ENCODE results near the gene PDLIM1. TPM values are rescaled to one million over a fixed set of nuclear protein-coding genes. Genes with fewer than 3 reads are reported as not detected.

PDLIM1 gene
- total and polyA plus RNA-seq, 2 of the 13 experiments (the other 11 are each of a cell fraction or from before 2014, with no cell fraction given), result 119 to 123 TPM

DNA sequence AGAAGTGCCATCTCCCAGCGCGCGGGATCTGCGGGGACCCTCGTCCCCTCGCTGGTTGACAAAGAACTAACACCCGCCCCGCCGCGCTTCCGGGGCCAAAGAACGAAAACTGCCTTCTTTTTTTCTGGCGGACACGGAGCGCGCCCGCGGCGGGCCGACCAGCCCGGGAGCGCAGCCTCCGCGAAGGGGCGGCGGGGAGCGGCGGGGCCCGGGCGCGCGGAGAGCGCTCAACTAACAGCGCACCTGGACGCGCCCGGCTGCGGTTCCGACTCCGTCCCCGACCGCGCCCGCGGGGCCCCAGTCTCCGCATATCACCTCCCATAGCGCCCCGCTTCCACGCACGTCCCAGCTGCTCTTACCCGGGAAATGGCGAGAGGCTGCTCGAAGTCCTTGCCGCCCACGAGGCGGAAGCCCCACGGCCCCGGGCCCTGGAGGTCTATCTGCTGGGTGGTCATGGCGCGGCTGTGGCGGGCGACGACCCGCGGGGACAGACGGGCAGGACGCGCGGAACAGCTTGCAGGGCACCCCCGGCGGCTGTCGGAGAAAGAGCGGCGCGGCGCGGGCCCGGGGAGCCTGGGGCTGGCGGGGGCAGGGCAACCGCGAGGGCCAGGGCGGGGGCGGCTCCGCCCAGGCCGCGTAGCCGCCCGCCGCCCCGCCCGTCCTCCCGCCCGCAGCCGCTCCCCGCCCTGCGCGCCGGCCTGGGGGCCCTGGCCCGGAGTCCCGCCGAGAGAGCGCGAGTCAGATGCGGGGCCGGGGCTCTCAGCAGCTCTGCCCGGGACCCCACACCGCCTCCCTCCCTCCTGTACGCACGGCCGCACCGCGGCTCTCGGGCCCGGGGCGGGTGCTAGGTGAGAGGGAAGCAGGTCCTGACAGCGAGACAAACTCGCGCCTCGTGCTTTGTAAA is at the start of gene PDLIM1 (continued):
- TF ChIP-seq, protein P1, sequence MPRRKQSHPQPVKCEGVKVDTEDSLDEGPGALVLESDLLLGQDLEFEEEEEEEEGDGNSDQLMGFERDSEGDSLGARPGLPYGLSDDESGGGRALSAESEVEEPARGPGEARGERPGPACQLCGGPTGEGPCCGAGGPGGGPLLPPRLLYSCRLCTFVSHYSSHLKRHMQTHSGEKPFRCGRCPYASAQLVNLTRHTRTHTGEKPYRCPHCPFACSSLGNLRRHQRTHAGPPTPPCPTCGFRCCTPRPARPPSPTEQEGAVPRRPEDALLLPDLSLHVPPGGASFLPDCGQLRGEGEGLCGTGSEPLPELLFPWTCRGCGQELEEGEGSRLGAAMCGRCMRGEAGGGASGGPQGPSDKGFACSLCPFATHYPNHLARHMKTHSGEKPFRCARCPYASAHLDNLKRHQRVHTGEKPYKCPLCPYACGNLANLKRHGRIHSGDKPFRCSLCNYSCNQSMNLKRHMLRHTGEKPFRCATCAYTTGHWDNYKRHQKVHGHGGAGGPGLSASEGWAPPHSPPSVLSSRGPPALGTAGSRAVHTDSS (CRISPR knock-in tag; conservative IDR thresholded peaks at IDR 0.05), result no peak; the same call in 1 of the 2 replicates
- TF ChIP-seq SMAD1 (CRISPR knock-in tag; IDR thresholded peaks at IDR 0.05; ENCODE audit: borderline replicate concordance, low read depth) (no peak), ZNF253 (CRISPR knock-in tag; IDR thresholded peaks at IDR 0.05; ENCODE audit: borderline replicate concordance) (no peak), HMGXB4 (CRISPR knock-in tag; IDR thresholded peaks at IDR 0.05; ENCODE audit: borderline replicate concordance in 1 of 2, low read depth in 1 of 2) (peak; percentile 85; a peak in 3 of 4 replicates), SRY (CRISPR knock-in tag; IDR thresholded peaks at IDR 0.05) (no peak), ZNF616 (CRISPR knock-in tag; IDR thresholded peaks at IDR 0.05; ENCODE audit: low read depth) (no peak), SIN3B (IDR thresholded peaks at IDR 0.05; ENCODE audit: low read length) (no peak), YEATS2 (CRISPR knock-in tag; IDR thresholded peaks at IDR 0.05; ENCODE audit: borderline replicate concordance) (0 out of 2 replicates have a peak, but pooled peaks have one; percentile 6), HES4 (CRISPR knock-in tag; IDR thresholded peaks at IDR 0.05; ENCODE audit: borderline replicate concordance) (no peak), ZNF331 (CRISPR knock-in tag; IDR thresholded peaks at IDR 0.05) (no peak), ZNF567 (CRISPR knock-in tag; IDR thresholded peaks at IDR 0.05; ENCODE audit: borderline replicate concordance) (no peak), ATF1 (CRISPR knock-in tag; IDR thresholded peaks at IDR 0.05) (no peak), SP140L (CRISPR knock-in tag; IDR thresholded peaks at IDR 0.05; ENCODE audit: borderline replicate concordance) (no peak)
- TF ChIP-seq, protein P2, sequence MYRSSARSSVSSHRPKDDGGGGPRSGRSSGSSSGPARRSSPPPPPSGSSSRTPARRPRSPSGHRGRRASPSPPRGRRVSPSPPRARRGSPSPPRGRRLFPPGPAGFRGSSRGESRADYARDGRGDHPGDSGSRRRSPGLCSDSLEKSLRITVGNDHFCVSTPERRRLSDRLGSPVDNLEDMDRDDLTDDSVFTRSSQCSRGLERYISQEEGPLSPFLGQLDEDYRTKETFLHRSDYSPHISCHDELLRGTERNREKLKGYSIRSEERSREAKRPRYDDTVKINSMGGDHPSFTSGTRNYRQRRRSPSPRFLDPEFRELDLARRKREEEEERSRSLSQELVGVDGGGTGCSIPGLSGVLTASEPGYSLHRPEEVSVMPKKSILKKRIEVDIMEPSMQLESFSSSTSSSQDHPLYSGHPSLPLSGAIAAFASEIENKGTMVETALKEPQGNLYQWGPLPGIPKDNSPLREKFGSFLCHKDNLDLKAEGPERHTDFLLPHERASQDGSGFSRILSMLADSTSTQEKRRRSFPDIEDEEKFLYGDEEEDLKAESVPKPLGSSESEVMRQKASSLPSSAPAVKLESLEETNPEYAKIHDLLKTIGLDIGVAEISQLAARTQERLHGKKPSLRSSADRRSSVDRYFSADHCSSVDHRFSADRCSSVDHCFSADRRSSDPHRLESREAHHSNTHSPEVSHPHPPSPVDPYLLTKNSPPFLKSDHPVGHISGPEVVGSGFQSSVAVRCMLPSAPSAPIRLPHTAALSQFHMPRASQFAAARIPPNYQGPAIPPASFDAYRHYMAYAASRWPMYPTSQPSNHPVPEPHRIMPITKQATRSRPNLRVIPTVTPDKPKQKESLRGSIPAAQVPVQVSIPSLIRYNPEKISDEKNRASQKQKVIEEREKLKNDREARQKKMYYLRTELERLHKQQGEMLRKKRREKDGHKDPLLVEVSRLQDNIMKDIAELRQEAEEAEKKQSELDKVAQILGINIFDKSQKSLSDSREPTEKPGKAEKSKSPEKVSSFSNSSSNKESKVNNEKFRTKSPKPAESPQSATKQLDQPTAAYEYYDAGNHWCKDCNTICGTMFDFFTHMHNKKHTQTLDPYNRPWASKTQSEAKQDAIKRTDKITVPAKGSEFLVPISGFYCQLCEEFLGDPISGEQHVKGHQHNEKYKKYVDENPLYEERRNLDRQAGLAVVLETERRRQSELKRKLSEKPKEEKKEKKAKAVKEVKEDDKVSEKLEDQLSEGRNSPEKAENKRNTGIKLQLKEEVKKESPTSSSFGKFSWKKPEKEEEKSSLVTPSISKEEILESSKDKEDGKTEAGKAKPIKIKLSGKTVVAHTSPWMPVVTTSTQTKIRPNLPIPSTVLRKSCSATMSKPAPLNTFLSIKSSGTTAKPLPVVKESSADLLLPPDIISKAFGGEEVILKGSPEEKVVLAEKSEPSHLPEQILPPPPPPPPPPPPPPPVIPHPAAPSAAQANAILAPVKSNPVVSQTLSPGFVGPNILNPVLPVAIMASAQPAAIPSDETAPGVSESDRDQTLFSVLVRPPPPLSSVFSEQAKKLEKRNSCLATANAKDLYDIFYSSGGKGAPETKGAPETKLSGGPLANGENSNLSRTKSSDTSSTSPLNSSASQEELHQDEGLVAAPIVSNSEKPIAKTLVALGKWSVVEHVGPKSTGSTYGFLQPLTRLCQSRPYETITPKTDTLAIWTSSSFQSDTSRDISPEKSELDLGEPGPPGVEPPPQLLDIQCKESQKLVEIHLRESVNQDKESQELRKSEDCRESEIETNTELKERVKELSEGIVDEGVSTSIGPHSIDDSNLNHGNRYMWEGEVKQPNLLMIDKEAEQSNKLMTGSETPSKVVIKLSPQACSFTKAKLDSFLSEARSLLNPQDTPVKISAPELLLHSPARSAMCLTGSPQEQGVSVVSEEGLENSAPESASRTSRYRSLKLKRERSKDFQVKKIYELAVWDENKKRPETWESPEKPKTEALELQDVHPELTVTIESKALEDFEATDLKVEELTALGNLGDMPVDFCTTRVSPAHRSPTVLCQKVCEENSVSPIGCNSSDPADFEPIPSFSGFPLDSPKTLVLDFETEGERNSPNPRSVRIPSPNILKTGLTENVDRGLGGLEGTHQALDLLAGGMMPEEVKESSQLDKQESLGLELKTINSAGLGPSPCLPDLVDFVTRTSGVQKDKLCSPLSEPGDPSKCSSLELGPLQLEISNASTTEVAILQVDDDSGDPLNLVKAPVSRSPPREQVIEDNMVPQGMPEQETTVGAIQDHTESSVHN (CRISPR knock-in tag; IDR thresholded peaks at IDR 0.05), result no peak
- TF ChIP-seq, protein P3, sequence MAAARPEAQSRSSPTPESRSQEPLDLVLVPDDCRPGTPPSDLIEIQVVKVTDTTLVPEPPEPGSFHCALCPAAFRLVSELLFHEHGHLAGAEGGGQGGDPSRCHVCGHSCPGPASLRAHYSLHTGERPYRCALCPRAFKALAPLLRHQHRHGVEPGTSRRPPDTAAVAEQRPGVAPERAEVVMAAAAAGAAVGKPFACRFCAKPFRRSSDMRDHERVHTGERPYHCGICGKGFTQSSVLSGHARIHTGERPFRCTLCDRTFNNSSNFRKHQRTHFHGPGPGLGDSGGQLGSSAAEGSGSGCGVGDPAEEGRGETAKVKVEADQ (CRISPR knock-in tag; IDR thresholded peaks at IDR 0.05; ENCODE audit: borderline replicate concordance), result 0 out of 2 replicates have a peak, but pooled peaks have one; percentile 57
